IPS DF 19.7 (cell line): ENCODE results near the gene SYCE1L.

Experiments used
- DNase-seq: peaks from one replicate; pipeline ENCODE4 v3.0.0-alpha.2; 2013; ENCODE audit warnings: low read depth, low spot score

The SYCE1L gene

GRCh38 chr16:77250400-77250799 lies 51.2 kb downstream of the SYCE1L start:
- no peak for DNase-seq
